T-helper 17 cell (primary cell): ENCODE measurements around the gene RND2. TPM values are rescaled to one million over a fixed set of nuclear protein-coding genes. Genes with fewer than 3 reads are reported as not detected.
"Not testable (repeated sequence)": the region's sequence is repeated elsewhere in the genome, so short reads cannot be mapped to it uniquely, and the experiment has no call there.

ENCODE experiments used
- ATAC-seq: fragments of 150-1000 bp; cut with Tn5 transposase; 2 replicates; pipeline ENCODE4 v1.10.0; 2021; ENCODE audit warnings: mild to moderate bottlenecking, moderate library complexity
- DNase-seq, 3 donors: peaks; one replicate each; pipeline versions ENCODE4 v3.0.0 to v3.0.0-alpha.2; 2020 to 2021
- H3K9me3 ChIP-seq: one replicate; pipeline ENCODE4 v1.7.0; 2013; ENCODE audit warnings: low read length, mild to moderate bottlenecking; ENCODE audit not compliant: control insufficient read depth, poor library complexity, severe bottlenecking
- H3K27ac Mint-ChIP-seq: one replicate; pipeline ENCODE4 v1.8.0; 2022; ENCODE audit warnings: mild to moderate bottlenecking, moderate library complexity, mixed read lengths
- H3K27me3 Mint-ChIP-seq: one replicate; pipeline ENCODE4 v1.8.0; 2022; ENCODE audit warnings: mixed read lengths
- H3K36me3 Mint-ChIP-seq: one replicate; pipeline ENCODE4 v1.8.0; 2022; ENCODE audit warnings: low read depth, mixed read lengths
- H3K4me1 Mint-ChIP-seq: one replicate; pipeline ENCODE4 v1.8.0; 2022; ENCODE audit warnings: mild to moderate bottlenecking, mixed read lengths
- H3K4me3 Mint-ChIP-seq: one replicate; pipeline ENCODE4 v1.8.0; 2022; ENCODE audit warnings: mild to moderate bottlenecking, moderate library complexity, mixed read lengths
- total RNA-seq, 4 donors: library from RNA in 2 of 4; stranded (reverse) in 2 of 4; gene quantifications; one replicate each; pipeline ENCODE4 v1.2.3 and lab custom pipeline; 2022 to 2026

The RND2 gene
- total RNA-seq, 2 donors from 2014 or later: 0.12 to 1.1 TPM

- Mint-ChIP-seq H3K27me3 (no peaks in the 10 kb centered on the region), H3K27ac (no peak overlapping the region), H3K36me3 (peaks cover 5% of the 10 kb centered on the region)
These were observed 32.2 kb upstream of the RND2 start for GRCh38 chr17:42992872-42993271.

DNA sequence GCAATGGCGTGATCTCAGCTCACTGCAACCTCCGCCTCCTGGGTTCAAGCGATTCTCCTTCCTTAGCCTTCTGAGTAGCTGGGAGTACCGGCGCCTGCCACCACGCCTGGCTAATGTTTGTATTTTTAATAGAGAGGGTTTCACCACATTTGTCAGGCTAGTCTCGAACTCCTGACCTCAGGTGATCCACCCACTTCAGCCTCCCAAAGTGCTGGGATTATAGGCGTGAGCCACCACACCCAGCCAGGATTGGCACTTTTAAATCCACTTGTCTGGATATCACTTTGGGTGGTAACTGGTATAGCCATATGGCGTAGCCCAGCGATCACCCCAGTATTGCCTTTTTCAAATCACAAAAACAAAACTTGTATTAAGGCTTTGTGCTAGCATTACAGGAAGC lies 31.1 kb upstream of the RND2 start:
- H3K36me3 Mint-ChIP-seq, ATAC-seq, DNase-seq, H3K4me1 Mint-ChIP-seq, H3K27me3 Mint-ChIP-seq, H3K4me3 Mint-ChIP-seq, H3K9me3 ChIP-seq, H3K27ac Mint-ChIP-seq: not testable (repeated sequence)

More at GRCh38 chr17:42992872-42993271, 32.2 kb upstream of the RND2 start:
- H3K4me1 Mint-ChIP-seq: peaks cover 2% of the 10 kb centered on the region
- DNase-seq (no peak), ATAC-seq (no peak)
- H3K4me3 Mint-ChIP-seq: no peak overlapping the region
- H3K9me3 ChIP-seq: no peaks in the 10 kb centered on the region

- H3K9me3 ChIP-seq: no peaks in the 10 kb centered on the region
- no peaks in the 10 kb centered on the region for H3K27me3 Mint-ChIP-seq
- H3K4me3 Mint-ChIP-seq: peak overlapping the region; percentile 93
- ATAC-seq: no peak
- H3K36me3 Mint-ChIP-seq: no peaks in the 10 kb centered on the region
- H3K27ac Mint-ChIP-seq: peak overlapping the region; percentile 99
- H3K4me1 Mint-ChIP-seq: peaks cover 19% of the 10 kb centered on the region
- DNase-seq: no peak
These were observed 27.5 kb upstream of the RND2 start for GRCh38 chr17:42997390-42997983.

GRCh38 chr17:42997984-42998938 lies 26.8 kb upstream of the RND2 start, which contains the start of gene RPL27:
TSS of gene RPL27 (plus strand) at chr17:42998419. CDS start at chr17:42998751, 332 bp downstream.
- H3K27me3 Mint-ChIP-seq: no peaks in the 10 kb centered on the region
- peaks cover 19% of the 10 kb centered on the region for H3K4me1 Mint-ChIP-seq
- ATAC-seq (peak; percentile 96), DNase-seq (peak; percentile 84 to 94 (median 94))
- H3K36me3 Mint-ChIP-seq: no peaks in the 10 kb centered on the region
- peak within 1 kb of the TSS; percentile 93 for H3K4me3 Mint-ChIP-seq
- H3K9me3 ChIP-seq: no peaks in the 10 kb centered on the region
- H3K27ac Mint-ChIP-seq: peak within 1 kb of the TSS; percentile 99

DNA sequence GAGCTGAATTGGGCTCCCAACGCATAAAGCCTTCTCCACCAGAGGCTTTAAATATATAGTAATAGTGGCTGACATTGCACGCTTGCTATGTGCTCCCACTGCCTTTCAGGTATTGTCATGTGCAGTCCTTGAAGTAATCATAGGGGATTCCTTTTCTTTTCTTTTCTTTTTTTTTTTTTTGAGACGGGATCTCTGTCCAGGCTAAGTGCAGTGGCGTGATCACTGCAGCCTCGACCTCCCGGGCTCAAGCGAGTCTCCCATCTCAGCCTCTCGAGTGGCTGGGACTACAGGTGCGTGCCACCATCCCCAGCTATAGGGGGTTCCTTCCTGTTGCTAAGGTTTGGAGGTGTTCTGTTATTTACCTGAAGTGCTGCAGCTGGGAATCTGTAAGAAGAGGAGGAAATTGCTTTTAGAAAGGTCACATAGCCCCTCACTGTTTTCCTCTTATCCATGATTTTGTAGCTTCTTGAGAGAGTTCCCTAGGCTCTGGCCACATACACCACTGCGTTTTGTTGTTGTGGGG lies 26.0 kb upstream of the RND2 start:
- no peaks in the 10 kb centered on the region for H3K36me3 Mint-ChIP-seq
- no peak for ATAC-seq
- H3K4me1 Mint-ChIP-seq: peaks cover 19% of the 10 kb centered on the region
- DNase-seq: no peak
- H3K4me3 Mint-ChIP-seq: peak overlapping the region; percentile 93
- no peaks in the 10 kb centered on the region for H3K9me3 ChIP-seq
- no peaks in the 10 kb centered on the region for H3K27me3 Mint-ChIP-seq
- H3K27ac Mint-ChIP-seq: peak overlapping the region; percentile 99

DNA sequence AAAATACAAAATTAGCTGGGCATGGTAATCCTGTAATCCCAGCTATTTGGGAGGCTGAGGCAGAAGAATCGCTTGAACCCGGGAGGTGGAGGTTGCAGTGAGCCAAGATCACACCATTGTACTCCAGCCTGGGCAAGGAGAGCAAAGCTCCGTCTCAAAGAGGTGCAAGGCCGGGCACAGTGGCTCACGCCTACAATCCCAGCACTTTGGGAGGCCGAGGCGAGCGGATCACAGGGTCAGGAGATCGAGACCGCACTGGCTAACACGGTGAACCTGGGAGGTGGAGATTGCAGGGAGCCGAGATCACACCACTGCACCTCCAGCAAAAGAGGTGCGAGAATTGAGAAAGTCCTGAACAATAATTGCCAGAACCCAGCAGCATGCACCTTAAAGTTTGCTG lies 24.1 kb upstream of the RND2 start:
- H3K27ac Mint-ChIP-seq: peak overlapping the region; percentile 99
- not testable (repeated sequence) for H3K36me3 Mint-ChIP-seq, H3K4me3 Mint-ChIP-seq, H3K9me3 ChIP-seq, DNase-seq, H3K27me3 Mint-ChIP-seq, ATAC-seq
- H3K4me1 Mint-ChIP-seq: peaks cover 19% of the 10 kb centered on the region

GRCh38 chr17:43003542-43004172 lies 21.4 kb upstream of the RND2 start:
- no peaks in the 10 kb centered on the region for H3K27me3 Mint-ChIP-seq
- no peaks in the 10 kb centered on the region for H3K36me3 Mint-ChIP-seq

GRCh38 chr17:43006639-43007551 lies 18.1 kb upstream of the RND2 start, which contains the start of gene IFI35:
TSS of gene IFI35 (plus strand) at chr17:43006784. CDS start at chr17:43006948, 164 bp downstream.
- Mint-ChIP-seq H3K27me3 (no peaks in the 10 kb centered on the region), H3K36me3 (no peaks in the 10 kb centered on the region), H3K4me3 (peak within 1 kb of the TSS; percentile 99), H3K27ac (peak within 1 kb of the TSS; percentile 96), H3K4me1 (peaks cover 17% of the 10 kb centered on the region)
- no peaks in the 10 kb centered on the region for H3K9me3 ChIP-seq
- ATAC-seq: peak; percentile 98
- peak; percentile 63 to 73 (median 71) for DNase-seq

More at GRCh38 chr17:43003542-43004172, 21.4 kb upstream of the RND2 start:
- DNase-seq (no peak), ATAC-seq (no peak)
- H3K27ac Mint-ChIP-seq: peak overlapping the region; percentile 71
- H3K4me1 Mint-ChIP-seq: peaks cover 21% of the 10 kb centered on the region
- H3K4me3 Mint-ChIP-seq: no peak overlapping the region
- no peaks in the 10 kb centered on the region for H3K9me3 ChIP-seq

- H3K4me1 Mint-ChIP-seq: peaks cover 17% of the 10 kb centered on the region
- no peak overlapping the region for H3K27ac Mint-ChIP-seq
- ATAC-seq (no peak), DNase-seq (no peak)
- H3K36me3 Mint-ChIP-seq: peaks cover 2% of the 10 kb centered on the region
- no peaks in the 10 kb centered on the region for H3K27me3 Mint-ChIP-seq
- H3K4me3 Mint-ChIP-seq: no peak overlapping the region
- H3K9me3 ChIP-seq: no peaks in the 10 kb centered on the region
These were observed 14.2 kb upstream of the RND2 start for GRCh38 chr17:43010667-43011308.

- no peaks in the 10 kb centered on the region for H3K9me3 ChIP-seq
- H3K36me3 Mint-ChIP-seq: peaks cover 2% of the 10 kb centered on the region
- no peak overlapping the region for H3K4me3 Mint-ChIP-seq
- peaks cover 11% of the 10 kb centered on the region for H3K4me1 Mint-ChIP-seq
- H3K27ac Mint-ChIP-seq: no peak overlapping the region
- H3K27me3 Mint-ChIP-seq: no peaks in the 10 kb centered on the region
- DNase-seq (no peak), ATAC-seq (no peak)
These were observed 13.1 kb upstream of the RND2 start for GRCh38 chr17:43011728-43012472.

- no peak for ATAC-seq
- Mint-ChIP-seq H3K27me3 (no peaks in the 10 kb centered on the region), H3K36me3 (peaks cover 2% of the 10 kb centered on the region), H3K27ac (peak overlapping the region; percentile 45), H3K4me3 (no peak overlapping the region), H3K4me1 (peaks cover 14% of the 10 kb centered on the region)
- DNase-seq: no peak
- no peaks in the 10 kb centered on the region for H3K9me3 ChIP-seq
These were observed 11.7 kb upstream of the RND2 start for GRCh38 chr17:43013296-43013695.
